Measurements from ENCODE around the gene ANKRD30A. TPM values are rescaled to one million over a fixed set of nuclear protein-coding genes. Genes with fewer than 3 reads are reported as not detected.

The ANKRD30A gene
- total RNA-seq, 3 donors from 2014 or later, result 2.6 to 725 (median 216) TPM

- TF ChIP-seq POLR2A (IDR thresholded peaks at IDR 0.05) (no peak), POLR2AphosphoS5 (IDR thresholded peaks at IDR 0.05) (no peak)
- TF ChIP-seq, protein P1, sequence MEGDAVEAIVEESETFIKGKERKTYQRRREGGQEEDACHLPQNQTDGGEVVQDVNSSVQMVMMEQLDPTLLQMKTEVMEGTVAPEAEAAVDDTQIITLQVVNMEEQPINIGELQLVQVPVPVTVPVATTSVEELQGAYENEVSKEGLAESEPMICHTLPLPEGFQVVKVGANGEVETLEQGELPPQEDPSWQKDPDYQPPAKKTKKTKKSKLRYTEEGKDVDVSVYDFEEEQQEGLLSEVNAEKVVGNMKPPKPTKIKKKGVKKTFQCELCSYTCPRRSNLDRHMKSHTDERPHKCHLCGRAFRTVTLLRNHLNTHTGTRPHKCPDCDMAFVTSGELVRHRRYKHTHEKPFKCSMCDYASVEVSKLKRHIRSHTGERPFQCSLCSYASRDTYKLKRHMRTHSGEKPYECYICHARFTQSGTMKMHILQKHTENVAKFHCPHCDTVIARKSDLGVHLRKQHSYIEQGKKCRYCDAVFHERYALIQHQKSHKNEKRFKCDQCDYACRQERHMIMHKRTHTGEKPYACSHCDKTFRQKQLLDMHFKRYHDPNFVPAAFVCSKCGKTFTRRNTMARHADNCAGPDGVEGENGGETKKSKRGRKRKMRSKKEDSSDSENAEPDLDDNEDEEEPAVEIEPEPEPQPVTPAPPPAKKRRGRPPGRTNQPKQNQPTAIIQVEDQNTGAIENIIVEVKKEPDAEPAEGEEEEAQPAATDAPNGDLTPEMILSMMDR (IDR thresholded peaks at IDR 0.05), result no peak
- intact Hi-C loops (cut with DNase I; ENCODE audit: low total_unique reads), result no loop called here
- Histone ChIP-seq H3K27me3 (no peaks in the 10 kb centered on the region), H3K9me3 (no peaks in the 10 kb centered on the region), H3K27ac (no peak overlapping the region), H3K4me1 (no peaks in the 10 kb centered on the region), H3K36me3 (no peaks in the 10 kb centered on the region), H3K4me3 (no peak overlapping the region)
- no peak for DNase-seq (ENCODE audit: low spot score in 2 of 2)
Measured at GRCh38 chr10:37301271-37301670, 175.9 kb downstream of the ANKRD30A start.

DNA sequence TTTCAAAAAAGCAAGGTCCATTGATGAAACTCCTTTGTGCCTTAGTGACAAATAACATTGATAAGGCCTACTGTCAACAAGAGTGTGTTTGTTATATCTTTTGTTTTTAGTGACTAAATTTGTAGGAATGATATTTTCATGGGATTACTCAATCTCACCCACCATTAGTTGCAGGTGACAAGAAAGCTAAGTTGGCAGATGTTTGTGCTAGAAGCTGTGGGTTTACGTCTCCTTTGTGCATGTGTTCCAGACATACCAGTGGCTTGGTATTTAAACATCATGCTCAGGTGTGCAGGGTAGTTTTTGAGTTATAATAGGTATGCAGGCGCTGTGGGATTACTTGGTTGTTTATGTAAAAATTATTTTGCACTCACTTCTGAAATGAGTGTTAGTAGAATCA, 178.6 kb downstream of the ANKRD30A start:
- Histone ChIP-seq H3K4me1 (no peaks in the 10 kb centered on the region), H3K4me3 (no peak overlapping the region), H3K9me3 (no peaks in the 10 kb centered on the region), H3K27me3 (no peaks in the 10 kb centered on the region), H3K27ac (no peak overlapping the region), H3K36me3 (no peaks in the 10 kb centered on the region)
- TF ChIP-seq POLR2A (IDR thresholded peaks at IDR 0.05) (no peak), POLR2AphosphoS5 (IDR thresholded peaks at IDR 0.05) (no peak)
- TF ChIP-seq, protein P1 (IDR thresholded peaks at IDR 0.05), result no peak
- DNase-seq (ENCODE audit: low spot score in 2 of 2), result no peak
- intact Hi-C loops (cut with DNase I; ENCODE audit: low total_unique reads), result no loop called here

DNA sequence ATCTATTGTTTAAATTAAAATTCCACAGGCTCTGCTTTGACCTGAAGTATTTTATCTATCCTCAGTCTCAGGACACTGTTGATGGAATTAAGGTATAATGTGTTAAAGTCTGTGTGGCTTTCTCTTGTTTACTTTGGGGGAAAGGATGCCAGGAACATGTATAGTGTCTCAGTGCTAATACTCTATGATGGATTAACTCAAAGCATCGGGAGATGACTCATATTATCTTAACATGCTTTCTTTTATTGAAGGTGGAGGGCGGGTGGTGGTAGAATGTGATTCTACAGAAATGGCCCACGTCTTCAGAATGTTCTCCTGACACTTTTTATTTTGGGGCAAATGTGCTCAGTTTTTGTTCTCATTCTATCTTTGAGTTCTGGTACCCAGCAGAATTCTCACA, 189.0 kb downstream of the ANKRD30A start:
- no peak overlapping the region for H3K27ac ChIP-seq
- H3K4me1 ChIP-seq, result no peaks in the 10 kb centered on the region
- no peaks in the 10 kb centered on the region for H3K27me3 ChIP-seq
- DNase-seq (ENCODE audit: low spot score in 2 of 2), result no peak
- TF ChIP-seq, protein P1 (IDR thresholded peaks at IDR 0.05), result no peak
- TF ChIP-seq POLR2AphosphoS5 (IDR thresholded peaks at IDR 0.05) (no peak), POLR2A (IDR thresholded peaks at IDR 0.05) (no peak)
- H3K4me3 ChIP-seq, result no peak overlapping the region
- H3K9me3 ChIP-seq, result no peaks in the 10 kb centered on the region
- no peaks in the 10 kb centered on the region for H3K36me3 ChIP-seq
- intact Hi-C loops (cut with DNase I; ENCODE audit: low total_unique reads), result no loop called here

DNA sequence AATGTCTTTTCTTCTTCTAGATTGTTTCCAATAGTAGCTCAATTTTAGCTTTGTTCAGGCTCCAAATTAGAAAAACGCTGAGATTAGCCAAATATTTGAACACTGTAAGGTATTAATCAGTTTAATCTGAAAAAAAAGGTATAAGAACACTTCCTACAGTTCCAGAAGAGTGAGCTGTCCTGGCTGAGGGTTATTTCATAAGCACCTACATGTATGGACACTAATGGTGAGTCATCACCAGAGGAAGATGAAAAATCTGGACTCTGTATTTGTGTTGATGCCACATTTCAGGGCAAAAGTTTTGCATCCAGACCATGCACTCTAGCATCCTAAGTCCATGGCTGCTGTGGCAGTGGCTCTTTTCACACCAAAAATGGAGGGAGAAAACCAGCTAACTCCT, 189.5 kb downstream of the ANKRD30A start:
- Histone ChIP-seq H3K9me3 (no peaks in the 10 kb centered on the region), H3K4me1 (no peaks in the 10 kb centered on the region), H3K27ac (no peak overlapping the region), H3K27me3 (no peaks in the 10 kb centered on the region), H3K4me3 (no peak overlapping the region), H3K36me3 (no peaks in the 10 kb centered on the region)
- DNase-seq (ENCODE audit: low spot score in 2 of 2), result no peak
- intact Hi-C loops (cut with DNase I; ENCODE audit: low total_unique reads), result no loop called here
- TF ChIP-seq POLR2A (IDR thresholded peaks at IDR 0.05) (no peak), POLR2AphosphoS5 (IDR thresholded peaks at IDR 0.05) (no peak)
- TF ChIP-seq, protein P1 (IDR thresholded peaks at IDR 0.05), result no peak

- intact Hi-C loops (cut with DNase I; ENCODE audit: low total_unique reads), result no loop called here
- H3K27me3 ChIP-seq, result no peaks in the 10 kb centered on the region
- no peak overlapping the region for H3K27ac ChIP-seq
- H3K9me3 ChIP-seq, result no peaks in the 10 kb centered on the region
- TF ChIP-seq, protein P1 (IDR thresholded peaks at IDR 0.05), result no peak
- H3K36me3 ChIP-seq, result no peaks in the 10 kb centered on the region
- H3K4me1 ChIP-seq, result no peaks in the 10 kb centered on the region
- H3K4me3 ChIP-seq, result no peak overlapping the region
- DNase-seq (ENCODE audit: low spot score in 2 of 2), result no peak
Measured at GRCh38 chr10:37344413-37344812, 219.0 kb downstream of the ANKRD30A start.
